ENCODE results near the gene DIRAS1. TPM values are rescaled to one million over a fixed set of nuclear protein-coding genes. Genes with fewer than 3 reads are reported as not detected.

The DIRAS1 gene
- total and polyA plus RNA-seq, 2 donors (not counting 3 experiments of a cell fraction or from before 2014, with no cell fraction given), result 0.09 to 0.17 TPM

GRCh38 chr19:2758601-2759313 is 37.6 kb upstream of the DIRAS1 start:
- no peak for FAIRE-seq
- no peaks in the 10 kb centered on the region for H4K20me1 ChIP-seq (replicated peaks; ENCODE audit: control insufficient read depth, extremely low read depth, insufficient read depth, low read length)
- DNase-seq (ENCODE audit: low read depth, low spot score), result no peak
- no peak overlapping the region for H3K27ac ChIP-seq (ENCODE audit: insufficient read depth, low read depth, low read length)
- H3K79me2 ChIP-seq (ENCODE audit: control insufficient read depth, insufficient read depth, low read length), result no peaks in the 10 kb centered on the region
- no peaks in the 10 kb centered on the region for H3K9me3 ChIP-seq (replicated peaks; ENCODE audit: control insufficient read depth, insufficient read depth, low read length)
- H3K9ac ChIP-seq (replicated peaks; ENCODE audit: extremely low read depth, insufficient read depth, low read length), result no peak overlapping the region
- no TSS peak for BruUV-seq (replicated peaks)
- H3K36me3 ChIP-seq (ENCODE audit: control insufficient read depth in 2 of 2, extremely low read depth in 1 of 2, insufficient read depth in 2 of 2, low read length in 2 of 2), result peaks cover 8 to 44% of the 10 kb centered on the region in 2 experiments
- POLR2A ChIA-PET, result no interaction called here
- TF ChIP-seq EZH2 (IDR thresholded peaks at IDR 0.05; ENCODE audit: borderline replicate concordance, low read depth, low read length, severe bottlenecking), result no peak
- no peak for TF ChIP-seq MYC (IDR thresholded peaks at IDR 0.05; ENCODE audit: low read depth, low read length)
- no peak for TF ChIP-seq POLR2A (IDR thresholded peaks at IDR 0.05; ENCODE audit: low read depth, low read length)
- TF ChIP-seq MAX (IDR thresholded peaks at IDR 0.05; ENCODE audit: insufficient read depth, insufficient read length), result no peak
- no peak for TF ChIP-seq CTCF (IDR thresholded peaks at IDR 0.05; ENCODE audit: extremely low read depth in 1 of 2, insufficient read depth in 1 of 2, low read depth in 1 of 2, low read length in 2 of 2)
- no peak for TF ChIP-seq POLR2AphosphoS5 (IDR thresholded peaks at IDR 0.05; ENCODE audit: insufficient read depth, low read depth, low read length)
- no peak for TF ChIP-seq JUN (IDR thresholded peaks at IDR 0.05; ENCODE audit: borderline replicate concordance, insufficient read depth, insufficient read length, low read depth)
- TF ChIP-seq GATA2 (IDR thresholded peaks at IDR 0.05; ENCODE audit: insufficient read depth, insufficient read length, low read depth, low read length), result no peak
- TF ChIP-seq FOS (IDR thresholded peaks at IDR 0.05; ENCODE audit: borderline replicate concordance, insufficient read depth, low read length), result no peak
- H2AFZ ChIP-seq (ENCODE audit: low read depth, low read length), result no peak overlapping the region
- no peaks in the 10 kb centered on the region for H3K27me3 ChIP-seq (ENCODE audit: control insufficient read depth in 2 of 2, insufficient read depth in 2 of 2, low read length in 2 of 2)
- H3K4me2 ChIP-seq (ENCODE audit: insufficient read depth, low read length), result no peak overlapping the region
- dilution Hi-C loops (cut with MboI; ENCODE audit: extremely low pct_ligation_motif_present, low sequenced_read_pairs) (loop anchor here (10.0 kb wide), 1 partner anchor 64 kb away; no protein-coding TSS in a partner anchor), intact Hi-C loops (cut with micrococcal nuclease) (no loop called here)
- H3K9me1 ChIP-seq (replicated peaks; ENCODE audit: control insufficient read depth, extremely low read depth, insufficient read depth, low read length), result no peaks in the 10 kb centered on the region
- CTCF ChIA-PET, result interaction anchor here (1.2 kb wide), 1 partner anchor 9 kb away, joined by 7 read pairs; no protein-coding TSS in a partner anchor
- no peaks in the 10 kb centered on the region for H3K4me1 ChIP-seq (ENCODE audit: control insufficient read depth, extremely low read depth, insufficient read depth, low read length)
- no peak overlapping the region for H3K4me3 ChIP-seq (replicated peaks in 1 of 3; ENCODE audit: insufficient read depth in 1 of 3, low read depth in 1 of 3, low read length in 3 of 3)
